Measurements from ENCODE around the gene USP3. TPM values are rescaled to one million over a fixed set of nuclear protein-coding genes. Genes with fewer than 3 reads are reported as not detected.

The USP3 gene
- total and polyA plus RNA-seq, 2 of the 13 experiments (the other 11 are each of a cell fraction or from before 2014, with no cell fraction given), result 14.3 to 61.2 TPM

DNA sequence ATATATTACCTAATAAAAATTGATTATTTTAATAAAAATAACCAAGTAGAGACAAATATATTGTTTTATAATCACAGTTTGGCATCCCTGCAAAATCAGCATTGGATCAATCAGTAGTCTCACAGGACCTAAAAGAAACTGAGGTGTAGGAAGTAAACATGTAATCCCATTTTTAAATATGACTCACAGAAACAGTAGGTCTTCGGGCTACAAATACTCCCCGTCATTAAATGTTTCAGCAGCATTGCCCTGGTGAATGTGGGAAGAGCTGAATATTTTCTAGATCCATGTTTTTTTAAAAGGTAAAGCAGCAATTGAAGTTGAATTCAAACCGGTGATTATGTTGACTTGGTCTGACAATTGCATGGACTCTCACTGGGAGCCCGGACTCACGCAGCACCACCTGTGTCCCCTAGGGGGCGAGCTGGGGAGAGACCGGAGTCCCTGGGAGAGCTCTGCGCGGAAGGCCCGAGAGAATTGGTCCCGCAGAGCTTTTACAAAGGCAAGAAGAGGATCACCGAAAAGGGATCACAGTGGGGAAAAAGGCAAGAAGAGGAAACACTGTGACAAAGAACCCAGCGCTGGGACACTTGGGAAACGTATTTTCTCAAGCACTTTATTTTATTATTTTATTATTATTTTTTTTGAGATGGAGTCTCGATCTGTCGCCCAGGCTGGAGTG lies 17.2 kb upstream of the USP3 start (continued):
- TF ChIP-seq SKI (IDR thresholded peaks at IDR 0.05; ENCODE audit: partially characterized antibody) (no peak), GATA4 (IDR thresholded peaks at IDR 0.05; ENCODE audit: borderline replicate concordance, low read depth) (no peak), FOSL2 (CRISPR knock-in tag; IDR thresholded peaks at IDR 0.05) (peak; percentile 65), WIZ (CRISPR knock-in tag; IDR thresholded peaks at IDR 0.05) (no peak), ZNF652 (CRISPR knock-in tag; IDR thresholded peaks at IDR 0.05; ENCODE audit: borderline replicate concordance, low read depth) (no peak), ZNF83 (CRISPR knock-in tag; IDR thresholded peaks at IDR 0.05; ENCODE audit: borderline replicate concordance) (no peak), ZNF232 (CRISPR knock-in tag; IDR thresholded peaks at IDR 0.05; ENCODE audit: borderline replicate concordance) (0 out of 2 replicates have a peak, but pooled peaks have one; percentile 48), DRAP1 (CRISPR knock-in tag; IDR thresholded peaks at IDR 0.05) (no peak), MBNL3 (CRISPR knock-in tag; conservative IDR thresholded peaks at IDR 0.05) (no peak), RELA (CRISPR knock-in tag; IDR thresholded peaks at IDR 0.05) (0 out of 2 replicates have a peak, but pooled peaks have one; percentile 23), SPEN (CRISPR knock-in tag; IDR thresholded peaks at IDR 0.05; ENCODE audit: low read depth) (peak; percentile 38; the same call in 1 of the 2 replicates), CREBL2 (CRISPR knock-in tag; IDR thresholded peaks at IDR 0.05; ENCODE audit: borderline replicate concordance) (no peak), REST (IDR thresholded peaks at IDR 0.05; ENCODE audit: borderline replicate concordance in 1 of 2, low read depth in 1 of 2, low read length in 2 of 2) (no peak), RFXAP (CRISPR knock-in tag; IDR thresholded peaks at IDR 0.05; ENCODE audit: borderline replicate concordance) (no peak), ZNF225 (CRISPR knock-in tag; IDR thresholded peaks at IDR 0.05) (no peak), ZNF34 (CRISPR knock-in tag; IDR thresholded peaks at IDR 0.05; ENCODE audit: borderline replicate concordance) (no peak), ZNF354B (CRISPR knock-in tag; IDR thresholded peaks at IDR 0.05) (no peak), ARNT2 (CRISPR knock-in tag; IDR thresholded peaks at IDR 0.05; ENCODE audit: low read depth) (no peak), ZSCAN30 (CRISPR knock-in tag; IDR thresholded peaks at IDR 0.05) (no peak), ZNF251 (CRISPR knock-in tag; IDR thresholded peaks at IDR 0.05) (no peak), AHR (CRISPR knock-in tag; IDR thresholded peaks at IDR 0.05) (no peak), KDM5A (IDR thresholded peaks at IDR 0.05; ENCODE audit: borderline replicate concordance, low read length) (no peak), STAG1 (CRISPR knock-in tag; IDR thresholded peaks at IDR 0.05) (peak; percentile 76), ARNT (IDR thresholded peaks at IDR 0.05) (no peak)
- TF ChIP-seq, protein P1, sequence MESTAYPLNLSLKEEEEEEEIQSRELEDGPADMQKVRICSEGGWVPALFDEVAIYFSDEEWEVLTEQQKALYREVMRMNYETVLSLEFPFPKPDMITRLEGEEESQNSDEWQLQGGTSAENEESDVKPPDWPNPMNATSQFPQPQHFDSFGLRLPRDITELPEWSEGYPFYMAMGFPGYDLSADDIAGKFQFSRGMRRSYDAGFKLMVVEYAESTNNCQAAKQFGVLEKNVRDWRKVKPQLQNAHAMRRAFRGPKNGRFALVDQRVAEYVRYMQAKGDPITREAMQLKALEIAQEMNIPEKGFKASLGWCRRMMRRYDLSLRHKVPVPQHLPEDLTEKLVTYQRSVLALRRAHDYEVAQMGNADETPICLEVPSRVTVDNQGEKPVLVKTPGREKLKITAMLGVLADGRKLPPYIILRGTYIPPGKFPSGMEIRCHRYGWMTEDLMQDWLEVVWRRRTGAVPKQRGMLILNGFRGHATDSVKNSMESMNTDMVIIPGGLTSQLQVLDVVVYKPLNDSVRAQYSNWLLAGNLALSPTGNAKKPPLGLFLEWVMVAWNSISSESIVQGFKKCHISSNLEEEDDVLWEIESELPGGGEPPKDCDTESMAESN (CRISPR knock-in tag; conservative IDR thresholded peaks at IDR 0.05), result no peak
- TF ChIP-seq, protein P2, sequence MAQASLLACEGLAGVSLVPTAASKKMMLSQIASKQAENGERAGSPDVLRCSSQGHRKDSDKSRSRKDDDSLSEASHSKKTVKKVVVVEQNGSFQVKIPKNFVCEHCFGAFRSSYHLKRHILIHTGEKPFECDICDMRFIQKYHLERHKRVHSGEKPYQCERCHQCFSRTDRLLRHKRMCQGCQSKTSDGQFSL (CRISPR knock-in tag; IDR thresholded peaks at IDR 0.05), result no peak

All from HepG2 (cell line).